BE2C (cell line): ENCODE results near the gene HIVEP3.

Experiments
- DNase-seq: peaks from one replicate; pipeline ENCODE4 v3.0.0-alpha.2; 2020
- H3K27me3 ChIP-seq: fragments of 250-450 bp; sonication (Bioruptor Pico); 2 replicates; pipeline ENCODE4 v1.5.1; 2020; ENCODE audit warnings: mild to moderate bottlenecking
- H3K36me3 ChIP-seq: fragments of 250-450 bp; sonication (Bioruptor Pico); 2 replicates; pipeline ENCODE4 v1.5.1; 2020; ENCODE audit warnings: mild to moderate bottlenecking
- H3K4me1 ChIP-seq: fragments of 250-450 bp; sonication (Bioruptor Pico); 2 replicates; pipeline ENCODE4 v1.5.1; 2020
- H3K4me3 ChIP-seq: 2 replicates; pipeline ENCODE4 v1.5.1; 2011; ENCODE audit warnings: low read depth, low read length
- H3K9me3 ChIP-seq: fragments of 250-450 bp; sonication (Bioruptor Pico); 2 replicates; pipeline ENCODE4 v1.5.1; 2020
- TF ChIP-seq, protein P1 (sequence below): IDR thresholded peaks from 2 replicates; pipeline ENCODE4 v1.5.1; 2012; ENCODE audit warnings: mild to moderate bottlenecking, low read depth, low read length

Gene HIVEP3

DNA sequence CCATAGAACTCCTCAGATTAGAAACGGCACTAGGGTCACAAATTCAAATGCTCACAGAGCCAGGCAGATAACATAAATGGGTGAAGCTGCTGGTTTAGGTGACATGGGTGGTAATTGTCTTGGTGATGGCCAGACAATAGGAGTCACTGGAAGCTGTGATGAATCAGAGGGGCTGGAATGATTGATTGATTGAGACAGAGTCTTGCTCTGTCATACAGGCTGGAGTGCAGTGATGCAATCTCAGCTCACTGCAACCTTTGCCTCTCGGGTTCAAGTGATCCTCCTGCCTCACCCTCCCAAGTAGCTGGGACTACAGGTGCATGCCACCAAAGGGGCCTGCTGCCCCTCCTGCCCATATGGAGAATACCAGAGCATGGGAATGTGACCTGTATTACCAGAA, 63.0 kb downstream of the HIVEP3 start:
- Histone ChIP-seq H3K36me3 (no peaks in the 10 kb centered on the region), H3K9me3 (no peaks in the 10 kb centered on the region), H3K27me3 (no peaks in the 10 kb centered on the region), H3K4me1 (no peaks in the 10 kb centered on the region), H3K4me3 (no peak overlapping the region)
- DNase-seq = no peak
- TF ChIP-seq, protein P1, sequence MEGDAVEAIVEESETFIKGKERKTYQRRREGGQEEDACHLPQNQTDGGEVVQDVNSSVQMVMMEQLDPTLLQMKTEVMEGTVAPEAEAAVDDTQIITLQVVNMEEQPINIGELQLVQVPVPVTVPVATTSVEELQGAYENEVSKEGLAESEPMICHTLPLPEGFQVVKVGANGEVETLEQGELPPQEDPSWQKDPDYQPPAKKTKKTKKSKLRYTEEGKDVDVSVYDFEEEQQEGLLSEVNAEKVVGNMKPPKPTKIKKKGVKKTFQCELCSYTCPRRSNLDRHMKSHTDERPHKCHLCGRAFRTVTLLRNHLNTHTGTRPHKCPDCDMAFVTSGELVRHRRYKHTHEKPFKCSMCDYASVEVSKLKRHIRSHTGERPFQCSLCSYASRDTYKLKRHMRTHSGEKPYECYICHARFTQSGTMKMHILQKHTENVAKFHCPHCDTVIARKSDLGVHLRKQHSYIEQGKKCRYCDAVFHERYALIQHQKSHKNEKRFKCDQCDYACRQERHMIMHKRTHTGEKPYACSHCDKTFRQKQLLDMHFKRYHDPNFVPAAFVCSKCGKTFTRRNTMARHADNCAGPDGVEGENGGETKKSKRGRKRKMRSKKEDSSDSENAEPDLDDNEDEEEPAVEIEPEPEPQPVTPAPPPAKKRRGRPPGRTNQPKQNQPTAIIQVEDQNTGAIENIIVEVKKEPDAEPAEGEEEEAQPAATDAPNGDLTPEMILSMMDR = no peak

DNA sequence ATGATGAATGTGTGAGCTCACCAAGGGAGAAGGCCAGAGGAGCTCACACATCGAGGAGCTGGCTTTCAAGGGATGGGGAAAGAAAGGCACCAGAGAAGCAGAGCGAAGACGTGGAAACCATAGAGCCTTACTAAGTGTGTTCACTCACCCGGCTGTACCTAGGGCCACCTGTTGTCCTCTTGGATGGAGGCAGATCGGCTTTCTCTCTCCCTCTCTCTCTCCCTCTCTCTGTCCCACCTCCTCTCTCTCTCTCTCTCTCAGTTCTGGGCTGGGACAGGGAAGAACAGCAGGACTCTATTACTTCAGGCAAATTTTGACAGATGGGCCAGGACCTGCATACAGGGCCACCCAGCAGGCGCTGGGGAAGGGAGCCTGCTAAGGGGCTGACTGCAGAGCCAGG, 64.8 kb downstream of the HIVEP3 start:
- Histone ChIP-seq H3K27me3 (no peaks in the 10 kb centered on the region), H3K36me3 (no peaks in the 10 kb centered on the region), H3K9me3 (no peaks in the 10 kb centered on the region), H3K4me1 (no peaks in the 10 kb centered on the region), H3K4me3 (no peak overlapping the region)
- TF ChIP-seq, protein P1 = no peak
- DNase-seq = no peak

DNA sequence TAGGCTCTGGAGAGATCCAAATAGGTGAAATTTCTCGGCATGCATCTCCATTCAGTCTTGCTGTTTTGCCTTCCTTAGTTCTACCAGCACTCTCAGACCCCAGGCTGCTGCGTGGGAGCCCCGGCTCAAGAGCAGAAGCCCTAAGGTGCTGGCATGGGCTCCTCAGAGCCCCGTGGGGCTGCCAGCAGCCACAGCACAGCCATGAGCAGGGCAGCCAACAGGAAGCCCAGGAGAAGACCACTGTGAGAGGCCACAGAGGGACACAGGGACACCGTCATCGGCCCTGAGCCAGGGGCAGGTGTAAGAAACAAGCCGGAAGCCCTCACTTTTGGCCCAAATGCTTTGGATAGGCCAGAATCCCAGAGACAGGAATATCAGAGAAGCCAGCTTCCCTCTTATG, 66.6 kb downstream of the HIVEP3 start:
- Histone ChIP-seq H3K36me3 (no peaks in the 10 kb centered on the region), H3K9me3 (no peaks in the 10 kb centered on the region), H3K4me3 (no peak overlapping the region), H3K4me1 (no peaks in the 10 kb centered on the region), H3K27me3 (no peaks in the 10 kb centered on the region)
- no peak for DNase-seq
- TF ChIP-seq, protein P1 = no peak

DNA sequence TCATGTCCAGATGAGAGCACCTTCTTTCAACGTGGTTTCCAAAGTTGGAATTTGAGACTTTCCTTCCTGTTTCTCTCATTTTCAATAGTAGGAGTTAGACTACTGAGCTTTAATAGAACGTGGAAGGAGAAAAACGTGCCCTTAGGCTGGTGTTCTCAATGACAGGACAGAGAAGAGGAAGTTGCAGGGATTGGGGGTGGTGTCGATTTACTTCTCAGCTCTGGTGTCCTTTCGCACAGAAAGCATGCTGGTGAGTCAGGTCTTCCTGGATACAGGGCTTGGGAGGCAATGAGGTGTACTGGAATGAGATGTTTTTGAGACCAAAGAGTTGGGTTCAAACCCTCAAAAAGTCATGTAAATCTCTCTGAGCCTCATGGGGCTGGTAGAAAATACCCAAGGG, 67.1 kb downstream of the HIVEP3 start:
- TF ChIP-seq, protein P1 = no peak
- H3K36me3 ChIP-seq = no peaks in the 10 kb centered on the region
- no peak for DNase-seq

DNA sequence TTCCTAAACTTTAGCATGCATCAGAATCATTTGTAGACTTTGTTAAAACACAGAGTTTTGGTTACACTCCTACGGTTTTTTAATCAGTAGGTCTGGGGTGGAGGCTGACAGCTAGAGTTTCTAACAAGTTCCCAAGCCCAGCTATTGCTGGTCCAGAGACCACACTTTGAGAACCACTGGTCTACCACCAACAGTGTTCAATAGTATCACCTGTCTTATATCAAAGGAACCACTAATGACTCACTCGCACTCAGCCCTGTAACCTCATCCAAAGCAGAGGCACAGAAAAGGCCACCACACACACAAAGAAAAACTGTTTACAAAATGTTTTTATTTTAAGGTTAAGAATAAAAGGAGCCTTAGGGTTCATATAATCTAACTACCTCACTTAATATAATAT, 68.7 kb downstream of the HIVEP3 start:
- DNase-seq = no peak
- H3K27me3 ChIP-seq = no peaks in the 10 kb centered on the region
- no peaks in the 10 kb centered on the region for H3K36me3 ChIP-seq
- no peaks in the 10 kb centered on the region for H3K4me1 ChIP-seq
- no peaks in the 10 kb centered on the region for H3K9me3 ChIP-seq
- H3K4me3 ChIP-seq = no peak overlapping the region
- TF ChIP-seq, protein P1 = no peak

More for the DNA sequence above, 67.1 kb downstream of the HIVEP3 start:
- Histone ChIP-seq H3K4me3 (no peak overlapping the region), H3K27me3 (no peaks in the 10 kb centered on the region), H3K9me3 (no peaks in the 10 kb centered on the region), H3K4me1 (no peaks in the 10 kb centered on the region)

DNA sequence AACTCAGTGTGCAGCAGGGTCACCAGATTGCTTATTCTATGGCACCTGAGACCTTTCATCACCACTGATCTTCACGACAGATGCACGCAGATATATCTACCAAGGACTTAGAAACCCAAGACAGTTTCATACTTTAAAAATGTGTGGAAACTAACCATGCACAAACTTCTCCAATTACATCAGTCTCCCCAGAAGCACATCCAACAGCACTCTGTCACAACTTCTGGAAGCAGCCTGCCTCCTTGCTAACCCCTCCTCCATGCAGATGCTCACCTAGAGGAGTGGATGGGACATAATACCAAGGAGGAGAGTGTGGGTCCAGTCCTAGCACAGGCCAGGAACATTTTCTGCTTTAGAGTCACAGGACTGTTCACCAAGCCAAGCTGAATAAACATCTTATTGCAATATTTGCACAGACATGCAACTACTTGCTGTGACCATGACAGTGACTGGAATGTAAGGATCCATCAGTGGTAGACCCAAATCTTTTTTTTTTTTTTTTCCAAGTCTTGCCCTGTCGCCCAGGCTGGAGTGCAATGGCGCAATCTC, 69.4 kb downstream of the HIVEP3 start:
- DNase-seq = no peak
- TF ChIP-seq, protein P1 = no peak
- Histone ChIP-seq H3K9me3 (no peaks in the 10 kb centered on the region), H3K4me1 (no peaks in the 10 kb centered on the region), H3K36me3 (no peaks in the 10 kb centered on the region), H3K4me3 (no peak overlapping the region), H3K27me3 (no peaks in the 10 kb centered on the region)
